NCI-H2196 treated with DMSO at 0.1 percent for 48 hours (cell line): ENCODE measurements around the gene CRYZL1.

Source experiments
- DNase-seq: peaks from one replicate; lab custom pipeline; 2025; ENCODE audit not compliant: unreplicated experiment; lab: John Stamatoyannopoulos, UW

Gene CRYZL1

GRCh38 chr21:33662046-33662445 lies 20.5 kb upstream of the CRYZL1 start:
- DNase-seq, result no peak

- no peak for DNase-seq
Measured at GRCh38 chr21:33661146-33661545, 19.6 kb upstream of the CRYZL1 start.

- no peak for DNase-seq
Measured at GRCh38 chr21:33660406-33660805, 18.9 kb upstream of the CRYZL1 start.

- no peak for DNase-seq
Measured at GRCh38 chr21:33659568-33659949, 18.0 kb upstream of the CRYZL1 start.

GRCh38 chr21:33658919-33659567 lies 17.5 kb upstream of the CRYZL1 start:
- DNase-seq, result no peak

GRCh38 chr21:33657124-33657820 lies 15.7 kb upstream of the CRYZL1 start:
- no peak for DNase-seq

- no peak for DNase-seq
Measured at GRCh38 chr21:33655588-33656221, 14.2 kb upstream of the CRYZL1 start.

GRCh38 chr21:33654412-33654811 lies 12.9 kb upstream of the CRYZL1 start:
- no peak for DNase-seq

- peak; percentile 24 for DNase-seq
Measured at GRCh38 chr21:33651965-33652680, 10.6 kb upstream of the CRYZL1 start.

- no peak for DNase-seq
Measured at GRCh38 chr21:33650929-33651509, 9.5 kb upstream of the CRYZL1 start.

GRCh38 chr21:33650230-33650629 lies 8.7 kb upstream of the CRYZL1 start:
- no peak for DNase-seq

- DNase-seq, result no peak
Measured at GRCh38 chr21:33648555-33648954, 7.0 kb upstream of the CRYZL1 start.

GRCh38 chr21:33647587-33647986 lies 6.0 kb upstream of the CRYZL1 start:
- no peak for DNase-seq

- no peak for DNase-seq
Measured at GRCh38 chr21:33645730-33646129, 4.2 kb upstream of the CRYZL1 start.

- no peak for DNase-seq
Measured at GRCh38 chr21:33644383-33645074, 3.0 kb upstream of the CRYZL1 start.

- DNase-seq, result no peak
Measured at GRCh38 chr21:33643658-33644311, 2.2 kb upstream of the CRYZL1 start.

- DNase-seq, result no peak
Measured at GRCh38 chr21:33642896-33643657, 1.5 kb upstream of the CRYZL1 start.

- DNase-seq, result peak; percentile 98
Measured at GRCh38 chr21:33642027-33642895, 720 bp upstream of the CRYZL1 start, which contains the start of gene ITSN1. Gene ITSN1, plus strand, starts transcription at chr21:33642501. Its CDS starts 76,328 bp downstream, at chr21:33718829.
